Coronary artery (tissue), 2 donors: ENCODE data around the gene ORC4.

Source experiments
- DNase-seq: peaks from one replicate; pipeline ENCODE4 v3.0.0-alpha.2; 2017; ENCODE audit warnings: low spot score
- H3K27ac ChIP-seq, 2 donors: fragments of 200-600 bp; sonication (generic); one replicate each; pipeline ENCODE4 v1.5.1; 2016 to 2019
- H3K4me3 ChIP-seq: fragments of 200-600 bp; sonication (generic); 2 replicates; pipeline ENCODE4 v1.5.1; 2016; ENCODE audit warnings: mild to moderate bottlenecking, moderate library complexity
- TF ChIP-seq, protein P1 (sequence below): fragments of 200-600 bp; sonication (generic); IDR thresholded peaks from one replicate; pipeline ENCODE4 v1.5.1; 2019; ENCODE audit warnings: antibody characterized with exemption

ORC4 gene

GRCh38 chr2:147888680-147889079 lies 131.9 kb downstream of the ORC4 start:
- no peak for DNase-seq
- Histone ChIP-seq H3K27ac (no peak overlapping the region), H3K4me3 (no peak overlapping the region)
- TF ChIP-seq, protein P1, sequence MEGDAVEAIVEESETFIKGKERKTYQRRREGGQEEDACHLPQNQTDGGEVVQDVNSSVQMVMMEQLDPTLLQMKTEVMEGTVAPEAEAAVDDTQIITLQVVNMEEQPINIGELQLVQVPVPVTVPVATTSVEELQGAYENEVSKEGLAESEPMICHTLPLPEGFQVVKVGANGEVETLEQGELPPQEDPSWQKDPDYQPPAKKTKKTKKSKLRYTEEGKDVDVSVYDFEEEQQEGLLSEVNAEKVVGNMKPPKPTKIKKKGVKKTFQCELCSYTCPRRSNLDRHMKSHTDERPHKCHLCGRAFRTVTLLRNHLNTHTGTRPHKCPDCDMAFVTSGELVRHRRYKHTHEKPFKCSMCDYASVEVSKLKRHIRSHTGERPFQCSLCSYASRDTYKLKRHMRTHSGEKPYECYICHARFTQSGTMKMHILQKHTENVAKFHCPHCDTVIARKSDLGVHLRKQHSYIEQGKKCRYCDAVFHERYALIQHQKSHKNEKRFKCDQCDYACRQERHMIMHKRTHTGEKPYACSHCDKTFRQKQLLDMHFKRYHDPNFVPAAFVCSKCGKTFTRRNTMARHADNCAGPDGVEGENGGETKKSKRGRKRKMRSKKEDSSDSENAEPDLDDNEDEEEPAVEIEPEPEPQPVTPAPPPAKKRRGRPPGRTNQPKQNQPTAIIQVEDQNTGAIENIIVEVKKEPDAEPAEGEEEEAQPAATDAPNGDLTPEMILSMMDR = no peak

DNA sequence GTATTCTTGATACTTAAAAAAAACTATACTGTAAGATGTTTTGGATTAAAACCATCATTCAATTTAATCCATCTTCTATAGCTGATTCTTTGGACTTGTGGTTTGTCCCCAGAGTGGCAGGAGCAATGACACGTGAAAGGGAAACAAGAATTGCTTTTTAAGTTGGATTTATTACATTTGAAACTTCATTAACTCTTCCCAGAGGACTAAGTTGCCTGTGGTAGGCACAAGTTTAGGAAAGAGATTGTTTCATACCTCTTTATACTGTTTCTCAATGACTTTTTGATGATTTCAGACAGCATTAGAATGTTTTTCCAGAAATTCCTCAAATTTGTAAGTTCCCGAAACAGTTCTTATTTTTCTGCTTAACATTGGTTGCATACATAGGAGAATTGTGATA lies 134.4 kb downstream of the ORC4 start:
- Histone ChIP-seq H3K27ac (no peak overlapping the region), H3K4me3 (no peak overlapping the region)
- no peak for DNase-seq
- TF ChIP-seq, protein P1 = no peak

DNA sequence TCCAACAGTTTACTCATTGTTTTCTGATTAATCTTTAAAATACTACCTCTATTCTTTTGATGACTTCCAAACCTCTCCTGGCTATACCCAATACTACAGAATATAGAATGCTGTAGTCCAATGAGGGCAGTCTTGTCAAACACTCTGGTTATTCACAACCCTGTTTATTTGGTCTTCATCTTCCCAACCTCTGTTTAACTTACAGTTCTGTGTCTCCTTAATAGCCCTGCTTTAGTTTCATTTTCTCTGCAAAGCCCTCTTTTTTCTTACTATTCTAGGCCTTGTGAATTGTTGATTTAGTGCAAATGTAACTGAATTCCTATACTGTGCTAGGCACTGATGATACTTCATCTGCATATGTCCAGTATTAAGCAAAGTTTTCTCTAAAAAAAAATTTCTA lies 135.7 kb downstream of the ORC4 start:
- no peak for DNase-seq
- TF ChIP-seq, protein P1 = no peak
- no peak overlapping the region for H3K4me3 ChIP-seq
- H3K27ac ChIP-seq = no peak overlapping the region

- H3K4me3 ChIP-seq = no peak overlapping the region
- no peak for DNase-seq
- no peak overlapping the region for H3K27ac ChIP-seq
- TF ChIP-seq, protein P1 = no peak
Measured at GRCh38 chr2:147882631-147883030, 137.9 kb downstream of the ORC4 start.
